ENCODE data around the gene RBM33.

The RBM33 gene

GRCh38 chr7:155680124-155680523, 35.7 kb downstream of the RBM33 start:
- CTCF ChIA-PET = interaction anchor here (0.7 kb wide), 1 partner anchor 59 kb away, joined by 5 read pairs; no protein-coding TSS in a partner anchor
- POLR2A ChIA-PET = no interaction called here

GRCh38 chr7:155680864-155681263, 36.4 kb downstream of the RBM33 start:
- POLR2A ChIA-PET = interaction anchor here (0.8 kb wide), 1 partner anchor 37 kb away, joined by 3 read pairs; no protein-coding TSS in a partner anchor
- TF ChIP-seq ZNF701 (tag by site-specific recombination; IDR thresholded peaks at IDR 0.05) (no peak), KLF10 (tag by site-specific recombination; IDR thresholded peaks at IDR 0.05) (no peak), PRDM1 (tag by site-specific recombination; IDR thresholded peaks at IDR 0.05) (no peak), ZSCAN30 (tag by site-specific recombination; IDR thresholded peaks at IDR 0.05) (no peak), ZNF2 (tag by site-specific recombination; IDR thresholded peaks at IDR 0.05) (no peak), ZNF37A (tag by site-specific recombination; IDR thresholded peaks at IDR 0.05) (no peak), HOXC10 (CRISPR knock-in tag; IDR thresholded peaks at IDR 0.05) (no peak), GLIS1 (tag by site-specific recombination; IDR thresholded peaks at IDR 0.05) (no peak), ZNF560 (tag by site-specific recombination; IDR thresholded peaks at IDR 0.05; ENCODE audit: borderline replicate concordance) (no peak), ZNF223 (tag by site-specific recombination; IDR thresholded peaks at IDR 0.05) (no peak), ZBTB17 (tag by site-specific recombination; IDR thresholded peaks at IDR 0.05) (no peak), ZNF747 (tag by site-specific recombination; IDR thresholded peaks at IDR 0.05) (no peak), BCL6B (tag by site-specific recombination; IDR thresholded peaks at IDR 0.05) (no peak), PRDM4 (tag by site-specific recombination; IDR thresholded peaks at IDR 0.05) (no peak), ZBTB49 (tag by site-specific recombination; IDR thresholded peaks at IDR 0.05; ENCODE audit: low read depth) (no peak), ZNF544 (tag by site-specific recombination; IDR thresholded peaks at IDR 0.05) (no peak), ZBTB1 (tag by site-specific recombination; IDR thresholded peaks at IDR 0.05) (no peak)
- no peaks in the 10 kb centered on the region for H3K9me3 ChIP-seq (ENCODE audit: control insufficient read depth, insufficient read depth, low read depth, low read length)
- no peak overlapping the region for H3K27ac ChIP-seq (ENCODE audit: extremely low read depth, low read depth, low read length)
- H3K4me3 ChIP-seq (ENCODE audit: low read depth, low read length) = no peak overlapping the region
- H3K4me1 ChIP-seq (ENCODE audit: control insufficient read depth, insufficient read depth, low read length) = no peaks in the 10 kb centered on the region
- H3K36me3 ChIP-seq (ENCODE audit: control insufficient read depth in 2 of 2, insufficient read depth in 1 of 2, low read length in 2 of 2) = peaks cover 0 to 30% of the 10 kb centered on the region in 2 experiments; a peak in 2 of 3 replicates
- CTCF ChIA-PET = no interaction called here

More at GRCh38 chr7:155680124-155680523, 35.7 kb downstream of the RBM33 start:
- Histone ChIP-seq H3K4me3 (ENCODE audit: low read depth, low read length) (no peak overlapping the region), H3K9me3 (ENCODE audit: control insufficient read depth, insufficient read depth, low read depth, low read length) (no peaks in the 10 kb centered on the region), H3K36me3 (ENCODE audit: control insufficient read depth in 2 of 2, insufficient read depth in 1 of 2, low read length in 2 of 2) (peaks cover 0 to 25% of the 10 kb centered on the region in 2 experiments; a peak in 2 of 3 replicates), H3K27ac (ENCODE audit: extremely low read depth, low read depth, low read length) (no peak overlapping the region), H3K4me1 (ENCODE audit: control insufficient read depth, insufficient read depth, low read length) (no peaks in the 10 kb centered on the region)
- TF ChIP-seq WT1 (tag by site-specific recombination; IDR thresholded peaks at IDR 0.05) = no peak
